Mammary epithelial cell (primary cell): ENCODE measurements around the gene CARD16.

ENCODE experiments used
- EZH2 ChIP-seq: IDR thresholded peaks from 2 replicates; pipeline ENCODE4 v1.6.1; 2012; ENCODE audit warnings: low read length, inconsistent platforms, borderline replicate concordance
- TF ChIP-seq, protein P1 (sequence below), 2 donors: IDR thresholded peaks in 1 of 2; conservative IDR thresholded peaks in 1 of 2; 2 replicates each; pipeline ENCODE4 v1.5.1; 2011 to 2012; ENCODE audit warnings: inconsistent platforms in 2 of 2, low read length in 2 of 2, mild to moderate bottlenecking in 2 of 2, control low read depth in 1 of 2, low read depth in 1 of 2; ENCODE audit not compliant: insufficient read depth in 1 of 2; ENCODE audit errors: extremely low read depth in 1 of 2

- TF ChIP-seq, protein P1, sequence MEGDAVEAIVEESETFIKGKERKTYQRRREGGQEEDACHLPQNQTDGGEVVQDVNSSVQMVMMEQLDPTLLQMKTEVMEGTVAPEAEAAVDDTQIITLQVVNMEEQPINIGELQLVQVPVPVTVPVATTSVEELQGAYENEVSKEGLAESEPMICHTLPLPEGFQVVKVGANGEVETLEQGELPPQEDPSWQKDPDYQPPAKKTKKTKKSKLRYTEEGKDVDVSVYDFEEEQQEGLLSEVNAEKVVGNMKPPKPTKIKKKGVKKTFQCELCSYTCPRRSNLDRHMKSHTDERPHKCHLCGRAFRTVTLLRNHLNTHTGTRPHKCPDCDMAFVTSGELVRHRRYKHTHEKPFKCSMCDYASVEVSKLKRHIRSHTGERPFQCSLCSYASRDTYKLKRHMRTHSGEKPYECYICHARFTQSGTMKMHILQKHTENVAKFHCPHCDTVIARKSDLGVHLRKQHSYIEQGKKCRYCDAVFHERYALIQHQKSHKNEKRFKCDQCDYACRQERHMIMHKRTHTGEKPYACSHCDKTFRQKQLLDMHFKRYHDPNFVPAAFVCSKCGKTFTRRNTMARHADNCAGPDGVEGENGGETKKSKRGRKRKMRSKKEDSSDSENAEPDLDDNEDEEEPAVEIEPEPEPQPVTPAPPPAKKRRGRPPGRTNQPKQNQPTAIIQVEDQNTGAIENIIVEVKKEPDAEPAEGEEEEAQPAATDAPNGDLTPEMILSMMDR (conservative IDR thresholded peaks at IDR 0.05 in 1 of 2, IDR thresholded peaks at IDR 0.05 in 1 of 2; ENCODE audit: extremely low read depth in 1 of 2, insufficient read depth in 1 of 2, low read depth in 1 of 2, low read length in 2 of 2), result no peak
- no peak for TF ChIP-seq EZH2
Observed at GRCh38 chr11:105003151-105003550, 42.0 kb downstream of the CARD16 start.
